Astrocyte (in vitro differentiated cells and primary cell): ENCODE data around the gene SVEP1.

ENCODE experiments used
- EZH2 ChIP-seq: IDR thresholded peaks from 2 replicates; pipeline ENCODE4 v1.6.1; 2012; ENCODE audit warnings: mild to moderate bottlenecking, low read length, inconsistent platforms; ENCODE audit not compliant: insufficient read depth
- TF ChIP-seq, protein P1 (sequence below): IDR thresholded peaks from 2 replicates; pipeline ENCODE4 v1.5.1; 2011; ENCODE audit warnings: low read depth, mild to moderate bottlenecking, inconsistent platforms, low read length, moderate library complexity; ENCODE audit not compliant: insufficient read depth

GRCh38 chr9:110317911-110318310, 261.6 kb downstream of the SVEP1 start:
- TF ChIP-seq, protein P1, sequence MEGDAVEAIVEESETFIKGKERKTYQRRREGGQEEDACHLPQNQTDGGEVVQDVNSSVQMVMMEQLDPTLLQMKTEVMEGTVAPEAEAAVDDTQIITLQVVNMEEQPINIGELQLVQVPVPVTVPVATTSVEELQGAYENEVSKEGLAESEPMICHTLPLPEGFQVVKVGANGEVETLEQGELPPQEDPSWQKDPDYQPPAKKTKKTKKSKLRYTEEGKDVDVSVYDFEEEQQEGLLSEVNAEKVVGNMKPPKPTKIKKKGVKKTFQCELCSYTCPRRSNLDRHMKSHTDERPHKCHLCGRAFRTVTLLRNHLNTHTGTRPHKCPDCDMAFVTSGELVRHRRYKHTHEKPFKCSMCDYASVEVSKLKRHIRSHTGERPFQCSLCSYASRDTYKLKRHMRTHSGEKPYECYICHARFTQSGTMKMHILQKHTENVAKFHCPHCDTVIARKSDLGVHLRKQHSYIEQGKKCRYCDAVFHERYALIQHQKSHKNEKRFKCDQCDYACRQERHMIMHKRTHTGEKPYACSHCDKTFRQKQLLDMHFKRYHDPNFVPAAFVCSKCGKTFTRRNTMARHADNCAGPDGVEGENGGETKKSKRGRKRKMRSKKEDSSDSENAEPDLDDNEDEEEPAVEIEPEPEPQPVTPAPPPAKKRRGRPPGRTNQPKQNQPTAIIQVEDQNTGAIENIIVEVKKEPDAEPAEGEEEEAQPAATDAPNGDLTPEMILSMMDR: no peak
- no peak for TF ChIP-seq EZH2
